ENCODE measurements around the gene CABLES1.
"Not testable (repeated sequence)": the region's sequence is repeated elsewhere in the genome, so short reads cannot be mapped to it uniquely, and the experiment has no call there.

The CABLES1 gene

GRCh38 chr18:23134780-23135549, at the start of gene CABLES1:
Gene CABLES1, plus strand, starts transcription at chr18:23135485. Its CDS starts 278 bp downstream, at chr18:23135763.
- H3K27me3 ChIP-seq (ENCODE audit: insufficient read depth, low read length, poor library complexity): peaks cover 20% of the 10 kb centered on the region
- H3K4me1 ChIP-seq (ENCODE audit: insufficient read depth, low read length): peaks cover 9% of the 10 kb centered on the region
- H3K79me2 ChIP-seq (ENCODE audit: insufficient read depth, low read length): no peaks in the 10 kb centered on the region
- TF ChIP-seq CTCF (IDR thresholded peaks at IDR 0.05; ENCODE audit: borderline replicate concordance, extremely low read depth, low read length, poor library complexity, severe bottlenecking) (no peak), EZH2 (IDR thresholded peaks at IDR 0.05; ENCODE audit: borderline replicate concordance, low read depth, low read length, severe bottlenecking) (peak; percentile 95)
- peak within 1 kb of the TSS; percentile 79 for H3K4me2 ChIP-seq (ENCODE audit: insufficient read depth, low read length)
- H3K9me3 ChIP-seq (ENCODE audit: insufficient read depth, low read length, severe bottlenecking): no peaks in the 10 kb centered on the region
- peak within 1 kb of the TSS; percentile 65 for H3K9ac ChIP-seq (ENCODE audit: low read depth, low read length)
- DNase-seq (peak; percentile 60), ATAC-seq (ENCODE audit: insufficient read depth, low read depth) (peak; percentile 71)
- H2AFZ ChIP-seq (ENCODE audit: low read depth, low read length): peak within 1 kb of the TSS; percentile 69
- peak within 1 kb of the TSS; percentile 45 to 68; a peak in 3 of 4 replicates for H3K4me3 ChIP-seq (ENCODE audit: low read depth in 1 of 2, low read length in 2 of 2)
- no peak within 1 kb of the TSS for H3K27ac ChIP-seq (ENCODE audit: low read length)
- no peaks in the 10 kb centered on the region for H3K36me3 ChIP-seq (ENCODE audit: insufficient read depth, low read length)
- H4K20me1 ChIP-seq (ENCODE audit: insufficient read depth, low read length): no peaks in the 10 kb centered on the region

GRCh38 chr18:23087352-23087751, 47.9 kb upstream of the CABLES1 start:
- no peak overlapping the region for H2AFZ ChIP-seq (ENCODE audit: low read depth, low read length)
- TF ChIP-seq EZH2 (IDR thresholded peaks at IDR 0.05; ENCODE audit: borderline replicate concordance, low read depth, low read length, severe bottlenecking) (no peak), CTCF (IDR thresholded peaks at IDR 0.05; ENCODE audit: borderline replicate concordance, extremely low read depth, low read length, poor library complexity, severe bottlenecking) (no peak)

GRCh38 chr18:23088310-23088709, 47.0 kb upstream of the CABLES1 start:
- H3K4me2 ChIP-seq (ENCODE audit: insufficient read depth, low read length): no peak overlapping the region
- H3K36me3 ChIP-seq (ENCODE audit: insufficient read depth, low read length): no peaks in the 10 kb centered on the region
- no peak overlapping the region for H3K4me3 ChIP-seq (ENCODE audit: low read depth in 1 of 2, low read length in 2 of 2)
- no peak overlapping the region for H3K27ac ChIP-seq (ENCODE audit: low read length)
- H3K27me3 ChIP-seq (ENCODE audit: insufficient read depth, low read length, poor library complexity): no peaks in the 10 kb centered on the region
- H3K9me3 ChIP-seq (ENCODE audit: insufficient read depth, low read length, severe bottlenecking): no peaks in the 10 kb centered on the region
- no peak for DNase-seq
- H4K20me1 ChIP-seq (ENCODE audit: insufficient read depth, low read length): no peaks in the 10 kb centered on the region
- no peak overlapping the region for H2AFZ ChIP-seq (ENCODE audit: low read depth, low read length)
- no peaks in the 10 kb centered on the region for H3K79me2 ChIP-seq (ENCODE audit: insufficient read depth, low read length)
- no peak for ATAC-seq (ENCODE audit: insufficient read depth, low read depth)
- TF ChIP-seq CTCF (IDR thresholded peaks at IDR 0.05; ENCODE audit: borderline replicate concordance, extremely low read depth, low read length, poor library complexity, severe bottlenecking) (no peak), EZH2 (IDR thresholded peaks at IDR 0.05; ENCODE audit: borderline replicate concordance, low read depth, low read length, severe bottlenecking) (no peak)
- peaks cover 3% of the 10 kb centered on the region; the same call in 1 of the 2 replicates for H3K4me1 ChIP-seq (ENCODE audit: insufficient read depth, low read length)
- no peak overlapping the region for H3K9ac ChIP-seq (ENCODE audit: low read depth, low read length)

More at GRCh38 chr18:23087352-23087751, 47.9 kb upstream of the CABLES1 start:
- no peak overlapping the region for H3K4me2 ChIP-seq (ENCODE audit: insufficient read depth, low read length)
- H3K9me3 ChIP-seq (ENCODE audit: insufficient read depth, low read length, severe bottlenecking): no peaks in the 10 kb centered on the region
- ATAC-seq (ENCODE audit: insufficient read depth, low read depth) (no peak), DNase-seq (no peak)
- no peaks in the 10 kb centered on the region for H4K20me1 ChIP-seq (ENCODE audit: insufficient read depth, low read length)
- no peak overlapping the region for H3K4me3 ChIP-seq (ENCODE audit: low read depth in 1 of 2, low read length in 2 of 2)
- H3K9ac ChIP-seq (ENCODE audit: low read depth, low read length): no peak overlapping the region
- no peaks in the 10 kb centered on the region for H3K27me3 ChIP-seq (ENCODE audit: insufficient read depth, low read length, poor library complexity)
- H3K36me3 ChIP-seq (ENCODE audit: insufficient read depth, low read length): no peaks in the 10 kb centered on the region
- H3K27ac ChIP-seq (ENCODE audit: low read length): no peak overlapping the region
- H3K4me1 ChIP-seq (ENCODE audit: insufficient read depth, low read length): peaks cover 3% of the 10 kb centered on the region; the same call in 1 of the 2 replicates
- H3K79me2 ChIP-seq (ENCODE audit: insufficient read depth, low read length): no peaks in the 10 kb centered on the region

GRCh38 chr18:23091017-23091993, 44.0 kb upstream of the CABLES1 start:
- not testable (repeated sequence) for H3K4me2 ChIP-seq (ENCODE audit: insufficient read depth, low read length); H3K4me3 ChIP-seq (ENCODE audit: low read depth in 1 of 2, low read length in 2 of 2); H3K27ac ChIP-seq (ENCODE audit: low read length); H3K27me3 ChIP-seq (ENCODE audit: insufficient read depth, low read length, poor library complexity); H3K9ac ChIP-seq (ENCODE audit: low read depth, low read length); H3K36me3 ChIP-seq (ENCODE audit: insufficient read depth, low read length); H4K20me1 ChIP-seq (ENCODE audit: insufficient read depth, low read length); H2AFZ ChIP-seq (ENCODE audit: low read depth, low read length); H3K4me1 ChIP-seq (ENCODE audit: insufficient read depth, low read length); H3K9me3 ChIP-seq (ENCODE audit: insufficient read depth, low read length, severe bottlenecking); H3K79me2 ChIP-seq (ENCODE audit: insufficient read depth, low read length); DNase-seq; ATAC-seq (ENCODE audit: insufficient read depth, low read depth)
